NCI-H2227 (cell line): Measurements from ENCODE around the gene DRG2.
A peak's percentile ranks its signal among the peaks of the same experiment; 100 is the strongest.

Experiments
- DNase-seq: peaks from one replicate; lab custom pipeline; 2025; ENCODE audit not compliant: unreplicated experiment; lab: John Stamatoyannopoulos, UW

The DRG2 gene

GRCh38 chr17:18087610-18088491, at the start of gene DRG2:
TSS of gene DRG2 (plus strand) at chr17:18087948. CDS start at chr17:18088024, 76 bp downstream.
- peak; percentile 92 for DNase-seq

DNA sequence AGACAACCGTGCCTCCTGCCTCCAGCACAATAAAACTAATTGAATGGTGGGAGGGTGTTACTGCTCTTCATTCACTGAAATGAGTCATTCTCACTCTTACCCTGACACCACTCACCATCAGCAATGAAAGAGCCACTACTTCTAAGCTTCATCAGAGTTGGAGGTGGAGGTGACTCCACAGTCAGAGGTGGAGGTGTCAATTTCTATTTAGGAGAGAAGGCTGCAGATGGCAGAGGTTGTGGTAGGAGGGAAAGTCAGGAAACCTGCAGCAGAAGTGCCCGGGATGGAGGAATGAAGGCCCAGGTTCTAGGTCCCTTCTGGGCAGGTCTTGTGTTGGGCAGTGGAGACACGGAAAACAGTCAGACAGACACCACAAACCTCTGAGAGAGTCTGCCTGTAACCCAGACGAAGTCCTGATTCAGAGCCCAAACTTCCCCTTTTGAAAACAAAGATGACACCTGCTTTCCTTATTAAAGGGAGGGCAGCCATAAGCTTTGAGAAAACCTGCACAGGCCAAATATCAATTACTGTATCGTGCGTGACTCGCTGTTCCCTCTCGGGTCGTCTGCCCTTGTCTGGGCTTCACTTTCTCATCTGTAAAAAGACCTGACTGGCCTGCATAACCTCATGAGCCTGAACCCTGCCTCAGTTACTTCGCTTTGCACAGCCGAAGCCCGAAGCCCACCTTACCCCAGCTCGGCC, 49.4 kb upstream of the DRG2 start:
- DNase-seq, result no peak

DNA sequence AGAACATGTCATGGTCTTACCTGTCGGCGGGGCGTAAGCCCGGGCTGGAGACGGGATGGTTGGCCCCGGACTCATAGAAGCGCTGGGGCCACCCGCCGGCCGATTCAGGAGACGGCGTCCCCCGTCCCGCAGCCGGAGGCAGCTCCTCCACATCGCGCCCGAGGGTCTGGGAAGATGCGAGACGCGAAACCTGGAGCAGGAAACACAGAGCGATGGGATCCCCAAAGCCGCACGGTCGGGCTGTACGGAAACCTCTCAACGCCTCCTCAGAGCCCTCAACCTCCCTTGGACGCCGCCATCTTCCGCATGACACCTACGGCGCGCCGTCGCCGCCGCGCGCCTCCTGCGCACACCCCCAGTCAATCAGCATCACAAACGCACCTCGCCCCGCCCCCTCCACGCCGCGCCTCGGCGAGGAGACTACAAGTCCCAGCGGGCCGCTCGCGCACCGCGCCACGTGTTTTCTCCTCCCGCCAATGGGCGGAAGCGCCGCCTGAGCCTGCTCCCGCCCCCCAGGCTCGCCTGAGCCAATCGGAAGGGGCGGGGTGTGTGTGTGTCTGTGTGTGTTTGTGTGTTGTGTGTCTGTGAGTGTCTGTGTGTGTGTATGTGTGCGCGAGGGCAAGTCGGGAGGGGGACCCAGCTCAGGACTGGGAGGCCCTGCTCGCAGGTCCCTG, 48.8 kb upstream of the DRG2 start, which contains the start of the genes ATPAF2 and GID4:
Gene ATPAF2, minus strand, starts transcription at position 308 of the 674 bp plus-strand sequence. Its CDS starts 155 bp downstream, at position 153.
Gene GID4, plus strand, starts transcription at position 548 of the 674 bp plus-strand sequence. Its CDS starts 57 bp downstream, at position 605.
- DNase-seq, result peak; percentile 98

- DNase-seq, result peak; percentile 61
Measured at GRCh38 chr17:18039535-18040260, 48.0 kb upstream of the DRG2 start.

DNA sequence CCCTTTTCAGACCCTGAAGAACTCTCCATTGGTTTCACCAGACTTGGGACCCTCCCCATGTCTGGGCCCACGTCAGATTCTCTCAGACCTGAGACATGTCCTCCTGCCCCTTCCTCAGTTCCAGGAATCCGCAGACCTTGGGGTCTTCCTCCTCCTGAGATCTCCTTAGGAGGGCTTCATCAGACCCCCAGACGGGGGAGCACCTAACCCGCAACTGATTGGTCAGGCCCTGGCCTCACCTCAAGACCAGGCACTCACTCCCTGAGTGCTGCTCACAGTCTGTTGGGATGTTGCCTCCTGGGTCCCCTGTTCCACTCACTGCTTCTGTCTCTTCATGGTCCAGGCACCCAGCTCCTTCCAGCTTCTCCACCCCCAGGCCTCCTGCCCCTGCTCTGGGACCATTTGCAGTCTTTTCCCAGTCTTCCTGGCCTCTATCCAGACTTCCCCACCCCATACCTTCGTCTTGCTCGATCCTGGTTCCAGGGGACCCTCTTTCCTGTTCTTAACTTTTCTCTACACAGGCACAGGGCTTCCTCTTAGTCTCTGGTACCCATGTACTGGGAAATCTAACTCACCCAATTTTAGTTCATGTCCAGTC, 47.4 kb upstream of the DRG2 start:
- DNase-seq, result no peak

DNA sequence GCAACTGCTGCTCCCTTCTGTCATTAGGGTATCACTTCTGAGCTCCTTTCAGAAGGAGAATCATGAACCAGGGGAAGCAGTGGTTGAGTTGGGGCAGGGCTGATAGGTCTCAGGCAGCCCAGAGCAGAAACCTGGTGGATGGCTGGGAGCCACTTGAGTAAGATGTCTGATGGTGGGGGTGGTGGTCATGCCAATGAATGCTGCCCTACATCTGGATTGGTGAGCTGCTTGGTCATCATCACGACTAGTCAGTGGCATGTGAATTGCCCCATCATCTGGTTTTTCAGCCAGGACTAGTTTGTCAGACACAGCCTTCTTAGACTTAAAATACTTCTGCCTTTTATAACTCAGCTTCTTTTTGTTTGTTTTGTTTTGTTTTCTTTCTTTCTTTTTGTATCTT, 46.0 kb upstream of the DRG2 start:
- no peak for DNase-seq

DNA sequence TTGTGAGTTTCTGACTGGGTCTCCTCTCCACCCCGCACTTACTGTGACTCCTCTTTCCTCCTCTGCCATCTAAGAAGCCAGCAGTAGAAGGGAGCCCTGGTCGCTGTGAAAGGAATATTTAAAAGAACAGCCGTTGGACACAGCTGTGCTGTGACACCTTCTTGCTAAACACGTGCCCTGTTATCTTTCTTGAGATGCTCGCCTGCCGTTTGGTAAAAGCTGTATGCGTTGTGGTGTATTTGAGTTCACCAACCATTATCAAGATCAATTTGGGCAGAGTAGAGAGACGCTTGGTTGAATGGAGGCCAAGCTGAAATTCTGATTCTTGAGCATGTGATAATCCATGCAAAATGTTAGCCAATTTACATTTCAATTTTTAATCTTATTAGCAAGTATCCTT, 44.8 kb upstream of the DRG2 start:
- DNase-seq, result no peak

DNA sequence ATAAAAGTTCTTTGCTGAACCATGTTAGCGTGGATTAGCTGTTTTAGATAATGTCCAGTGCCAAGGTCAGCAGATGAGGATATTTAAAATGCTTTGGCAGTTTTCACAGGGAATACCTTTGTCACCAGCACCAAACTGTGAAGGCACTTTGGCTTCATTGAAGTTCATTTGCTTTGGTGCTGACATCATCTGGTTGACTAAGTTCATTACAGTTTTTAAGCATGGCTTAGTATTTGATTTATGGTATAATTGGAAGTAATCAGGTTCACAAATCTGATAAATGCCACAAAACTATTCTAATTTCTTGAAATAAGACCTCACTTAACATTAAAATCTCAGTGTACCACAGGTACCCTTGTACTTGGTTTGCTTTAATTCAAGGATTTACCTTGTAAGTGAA, 44.3 kb upstream of the DRG2 start:
- DNase-seq, result no peak

DNA sequence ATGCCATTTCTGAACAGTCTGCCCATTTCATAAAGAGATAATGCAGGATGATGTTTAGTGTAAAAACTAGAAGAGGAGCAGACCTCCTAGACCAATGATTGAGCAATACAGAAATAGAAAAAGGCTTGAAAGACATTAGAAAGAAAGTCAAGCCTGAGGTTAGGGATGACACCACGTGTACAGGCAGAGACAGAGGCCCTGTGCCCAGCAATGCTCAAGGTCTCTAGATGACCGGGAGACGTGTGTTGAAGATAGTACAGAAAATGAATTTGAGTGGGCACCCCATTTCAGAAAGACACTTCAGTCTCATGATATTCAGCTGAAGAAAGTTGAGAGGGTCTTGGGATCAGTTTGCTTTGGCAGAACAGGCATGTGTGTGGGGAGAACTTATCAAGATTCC, 43.1 kb upstream of the DRG2 start:
- no peak for DNase-seq

GRCh38 chr17:18045691-18046350, 41.9 kb upstream of the DRG2 start:
- no peak for DNase-seq

DNA sequence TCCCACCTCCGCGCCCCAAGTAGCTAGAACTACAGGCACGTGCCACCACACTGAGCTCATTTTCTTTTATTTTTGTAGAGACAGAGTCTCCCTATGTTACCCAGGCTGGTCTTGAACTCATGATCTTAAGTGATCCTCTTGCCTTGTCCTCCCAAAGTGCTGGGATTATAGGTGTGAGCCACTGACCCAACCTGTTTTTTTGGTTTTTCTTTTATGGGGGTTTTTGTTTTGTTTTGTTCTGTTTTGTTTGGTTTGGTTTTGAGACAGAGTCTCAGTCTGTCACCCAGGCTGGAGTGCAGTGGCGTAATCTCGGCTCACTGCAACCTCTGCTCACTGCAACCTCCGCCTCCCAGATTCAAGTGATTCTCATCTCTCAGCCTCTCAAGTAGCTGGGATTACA, 32.2 kb upstream of the DRG2 start:
- DNase-seq, result no peak

DNA sequence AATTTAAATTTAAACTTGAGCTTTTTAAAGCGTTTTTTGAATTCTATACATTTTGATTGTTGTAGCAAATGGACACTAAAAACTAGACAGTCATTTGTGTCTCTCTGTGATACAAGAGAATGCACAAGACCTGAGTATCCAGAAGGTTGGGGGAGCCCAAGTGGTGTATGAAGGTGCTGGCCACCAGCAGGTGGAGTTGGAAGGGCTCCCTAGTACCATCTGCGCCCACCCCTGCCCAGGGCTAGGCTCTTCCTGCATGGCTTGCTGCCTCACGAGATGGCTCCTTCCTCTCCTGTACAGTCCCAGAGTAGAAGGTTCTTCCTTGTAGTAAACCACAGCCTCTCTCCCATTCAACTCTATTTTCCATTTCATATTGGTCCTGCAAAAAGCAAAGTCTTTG, 31.5 kb upstream of the DRG2 start:
- no peak for DNase-seq

DNA sequence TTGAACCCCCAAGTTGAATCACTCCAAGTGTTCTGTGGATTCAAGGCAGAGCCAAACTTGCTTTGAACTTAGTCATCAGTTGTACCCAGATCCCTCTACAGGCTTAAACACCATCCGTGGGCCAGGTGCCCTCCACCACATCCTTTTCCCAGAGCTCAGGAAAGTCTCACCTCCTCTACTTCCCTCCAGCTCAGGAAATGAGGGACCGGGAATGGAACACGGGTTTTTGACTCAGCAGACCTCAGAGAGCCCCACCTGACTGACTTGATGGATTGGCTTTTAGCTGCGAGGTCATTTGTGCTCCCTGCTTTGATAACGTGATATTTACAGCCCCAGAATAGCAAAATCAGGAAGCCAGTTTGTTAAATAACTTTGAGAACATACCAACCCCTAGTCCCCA, 28.5 kb upstream of the DRG2 start:
- DNase-seq, result no peak

GRCh38 chr17:18064053-18064452, 23.7 kb upstream of the DRG2 start:
- DNase-seq, result no peak

- DNase-seq, result no peak
Measured at GRCh38 chr17:18065546-18065945, 22.2 kb upstream of the DRG2 start.

- DNase-seq, result no peak
Measured at GRCh38 chr17:18066866-18067265, 20.9 kb upstream of the DRG2 start.

GRCh38 chr17:18069101-18069500, 18.6 kb upstream of the DRG2 start:
- no peak for DNase-seq

DNA sequence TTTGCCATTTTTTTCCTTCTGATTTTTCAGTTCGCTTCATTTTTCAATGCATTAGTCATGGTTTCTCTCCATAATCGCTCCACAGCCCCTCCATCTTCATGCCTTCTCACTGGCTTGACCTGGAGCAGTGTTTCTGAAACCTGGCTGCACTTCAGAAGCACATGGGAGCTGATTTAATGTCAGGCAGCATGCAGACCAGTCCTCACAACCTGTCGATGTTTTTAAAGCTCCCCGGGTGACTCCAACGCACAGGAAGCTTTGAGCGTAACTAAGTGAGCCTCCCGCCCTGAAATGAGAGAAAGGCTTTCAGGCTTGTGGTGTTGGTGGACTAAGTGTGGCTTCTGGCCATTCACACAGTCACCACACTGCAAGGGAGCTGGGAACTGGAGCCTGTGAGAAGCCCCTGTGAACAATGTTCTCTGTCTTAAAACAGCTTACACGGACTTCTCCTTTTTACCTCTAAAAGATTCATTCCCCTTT, 16.8 kb upstream of the DRG2 start:
- DNase-seq, result peak; percentile 28

DNA sequence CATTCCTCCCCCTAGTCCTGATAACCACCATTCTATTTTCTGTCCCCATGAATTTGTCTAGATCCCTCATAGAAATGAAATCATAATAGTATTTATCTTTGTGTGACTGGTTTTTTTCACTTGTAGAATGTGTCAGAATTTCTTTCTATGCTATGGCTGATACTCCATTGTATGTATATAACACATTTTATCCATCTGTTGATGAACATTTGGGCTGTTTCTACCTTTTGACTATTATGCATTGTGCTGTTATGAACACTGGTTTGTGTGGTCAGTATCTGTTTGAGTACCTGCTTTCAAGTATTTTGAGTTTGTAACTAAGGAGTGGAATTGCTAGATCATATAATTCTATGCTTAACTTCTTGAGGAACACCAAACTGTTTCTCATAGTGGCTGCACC, 16.0 kb upstream of the DRG2 start:
- no peak for DNase-seq
